Osteoblast (primary cell): Measurements from ENCODE around the gene RNF113B. TPM values are rescaled to one million over a fixed set of nuclear protein-coding genes. Genes with fewer than 3 reads are reported as not detected.

Source experiments
- DNase-seq: peaks from one replicate; pipeline ENCODE4 v3.0.0; 2011; ENCODE audit warnings: low spot score, mixed read lengths; ENCODE audit not compliant: insufficient read length; ENCODE audit errors: missing footprints
- H2AFZ ChIP-seq: 2 replicates; pipeline ENCODE4 v1.6.0; 2011; ENCODE audit warnings: mild to moderate bottlenecking, low read length
- H3K27ac ChIP-seq: 2 replicates; pipeline ENCODE4 v1.5.1; 2011; ENCODE audit warnings: mild to moderate bottlenecking, low read depth, low read length, moderate library complexity
- H3K27me3 ChIP-seq: 2 replicates; pipeline ENCODE4 v1.6.0; 2012; ENCODE audit warnings: mild to moderate bottlenecking, control low read depth, inconsistent platforms, low read length, moderate library complexity; ENCODE audit not compliant: insufficient read depth
- H3K36me3 ChIP-seq: 2 replicates; pipeline ENCODE4 v1.5.1; 2011; ENCODE audit warnings: mild to moderate bottlenecking, low read length, control low read depth, moderate library complexity; ENCODE audit not compliant: insufficient read depth
- H3K4me1 ChIP-seq: 2 replicates; pipeline ENCODE4 v1.5.1; 2011; ENCODE audit warnings: mild to moderate bottlenecking, low read length, control low read depth, moderate library complexity; ENCODE audit not compliant: insufficient read depth
- H3K4me2 ChIP-seq: 2 replicates; pipeline ENCODE4 v1.6.0; 2011; ENCODE audit warnings: mild to moderate bottlenecking, low read length; ENCODE audit not compliant: insufficient read depth
- H3K4me3 ChIP-seq: fragments of 200-600 bp; sonication (generic); 3 replicates; pipeline ENCODE4 v1.5.1; 2012; ENCODE audit warnings: mild to moderate bottlenecking, low read length, inconsistent platforms; ENCODE audit not compliant: insufficient read depth
- H3K79me2 ChIP-seq: 2 replicates; pipeline ENCODE4 v1.6.0; 2012; ENCODE audit warnings: mild to moderate bottlenecking, low read length, control low read depth, inconsistent platforms; ENCODE audit not compliant: insufficient read depth
- H3K9me3 ChIP-seq: 2 replicates; pipeline ENCODE4 v1.5.1; 2011; ENCODE audit warnings: low read depth, low read length, control low read depth
- H4K20me1 ChIP-seq: 2 replicates; pipeline ENCODE4 v1.6.0; 2012; ENCODE audit warnings: mild to moderate bottlenecking, low read length, control low read depth; ENCODE audit not compliant: insufficient read depth
- CTCF ChIP-seq: IDR thresholded peaks from 2 replicates; pipeline ENCODE4 v1.5.1; 2011; ENCODE audit warnings: mild to moderate bottlenecking, low read depth, low read length, moderate library complexity; ENCODE audit errors: extremely low read depth
- total RNA-seq: library from RNA; depleted of rRNA; stranded (reverse); fragments of >200 nt; gene quantifications from 2 replicates; pipeline ENCODE4 v1.2.3, GENCODE V29; 2012

RNF113B gene
- total RNA-seq, 1 donor: not detected

- no peak for TF ChIP-seq CTCF
- Histone ChIP-seq H3K27ac (peak overlapping the region; percentile 90), H3K27me3 (no peaks in the 10 kb centered on the region), H3K4me3 (no peak overlapping the region), H2AFZ (no peak overlapping the region), H4K20me1 (no peaks in the 10 kb centered on the region), H3K36me3 (peaks cover 24% of the 10 kb centered on the region), H3K4me2 (no peak overlapping the region), H3K9me3 (no peaks in the 10 kb centered on the region), H3K4me1 (peaks cover 51% of the 10 kb centered on the region), H3K79me2 (peaks cover 64% of the 10 kb centered on the region)
- peak; percentile 97 for DNase-seq
Measured at GRCh38 chr13:98216135-98216565, 39.1 kb upstream of the RNF113B start.

- DNase-seq: no peak
- Histone ChIP-seq H2AFZ (no peak overlapping the region), H4K20me1 (no peaks in the 10 kb centered on the region), H3K27ac (peak overlapping the region; percentile 90), H3K79me2 (peaks cover 65% of the 10 kb centered on the region), H3K4me2 (no peak overlapping the region), H3K36me3 (peaks cover 24% of the 10 kb centered on the region), H3K27me3 (no peaks in the 10 kb centered on the region), H3K4me3 (no peak overlapping the region), H3K4me1 (peaks cover 45% of the 10 kb centered on the region), H3K9me3 (no peaks in the 10 kb centered on the region)
- no peak for TF ChIP-seq CTCF
Measured at GRCh38 chr13:98215508-98215907, 38.4 kb upstream of the RNF113B start.

- peaks cover 66% of the 10 kb centered on the region for H3K79me2 ChIP-seq
Measured at GRCh38 chr13:98214707-98215106, 37.6 kb upstream of the RNF113B start.

More at GRCh38 chr13:98214707-98215106, 37.6 kb upstream of the RNF113B start:
- peaks cover 24% of the 10 kb centered on the region for H3K36me3 ChIP-seq
- peak overlapping the region; percentile 90 for H3K27ac ChIP-seq
- no peak for DNase-seq
- no peaks in the 10 kb centered on the region for H4K20me1 ChIP-seq
- no peak overlapping the region for H3K4me3 ChIP-seq
- no peak overlapping the region for H3K4me2 ChIP-seq
- H3K4me1 ChIP-seq: peaks cover 43% of the 10 kb centered on the region
- no peaks in the 10 kb centered on the region for H3K9me3 ChIP-seq
- no peak for TF ChIP-seq CTCF
- H2AFZ ChIP-seq: no peak overlapping the region
- H3K27me3 ChIP-seq: no peaks in the 10 kb centered on the region
